ES-I3 (cell line): ENCODE measurements around the gene UNC13B.

Source experiments
- H3K36me3 ChIP-seq: 2 replicates; pipeline ENCODE4 v1.6.1; 2013; ENCODE audit warnings: mild to moderate bottlenecking, low read length, control low read depth, moderate library complexity; ENCODE audit not compliant: insufficient read depth
- H3K4me1 ChIP-seq: 2 replicates; pipeline ENCODE4 v1.6.1; 2013; ENCODE audit warnings: mild to moderate bottlenecking, control low read depth, low read length; ENCODE audit not compliant: insufficient read depth
- H3K9ac ChIP-seq: 2 replicates; pipeline ENCODE4 v1.6.1; 2013; ENCODE audit warnings: low read depth, mild to moderate bottlenecking, low read length, moderate library complexity
- H3K9me3 ChIP-seq: 2 replicates; pipeline ENCODE4 v1.6.1; 2013; ENCODE audit warnings: mild to moderate bottlenecking, low read length, moderate library complexity; ENCODE audit not compliant: control insufficient read depth, insufficient read depth

The UNC13B gene

GRCh38 chr9:35293376-35293964 is 131.7 kb downstream of the UNC13B start:
- H3K9ac ChIP-seq = no peak overlapping the region

GRCh38 chr9:35294066-35294465 is 132.3 kb downstream of the UNC13B start:
- Histone ChIP-seq H3K4me1 (no peaks in the 10 kb centered on the region), H3K36me3 (no peaks in the 10 kb centered on the region), H3K9ac (no peak overlapping the region), H3K9me3 (no peaks in the 10 kb centered on the region)

More at GRCh38 chr9:35293376-35293964, 131.7 kb downstream of the UNC13B start:
- Histone ChIP-seq H3K9me3 (no peaks in the 10 kb centered on the region), H3K4me1 (no peaks in the 10 kb centered on the region), H3K36me3 (no peaks in the 10 kb centered on the region)

- Histone ChIP-seq H3K9ac (no peak overlapping the region), H3K4me1 (no peaks in the 10 kb centered on the region), H3K9me3 (no peaks in the 10 kb centered on the region), H3K36me3 (no peaks in the 10 kb centered on the region)
Measured at GRCh38 chr9:35294556-35294955, 132.7 kb downstream of the UNC13B start.

- Histone ChIP-seq H3K4me1 (no peaks in the 10 kb centered on the region), H3K9me3 (no peaks in the 10 kb centered on the region), H3K36me3 (no peaks in the 10 kb centered on the region), H3K9ac (no peak overlapping the region)
Measured at GRCh38 chr9:35295369-35296036, 133.7 kb downstream of the UNC13B start.

GRCh38 chr9:35303567-35303966 is 141.8 kb downstream of the UNC13B start:
- Histone ChIP-seq H3K9me3 (no peaks in the 10 kb centered on the region), H3K36me3 (no peaks in the 10 kb centered on the region), H3K9ac (no peak overlapping the region), H3K4me1 (no peaks in the 10 kb centered on the region)

GRCh38 chr9:35306283-35306682 is 144.5 kb downstream of the UNC13B start:
- H3K4me1 ChIP-seq = no peaks in the 10 kb centered on the region
- no peak overlapping the region for H3K9ac ChIP-seq
- no peaks in the 10 kb centered on the region for H3K9me3 ChIP-seq
- H3K36me3 ChIP-seq = no peaks in the 10 kb centered on the region; the same call in 1 of the 2 replicates

GRCh38 chr9:35308316-35308715 is 146.5 kb downstream of the UNC13B start:
- Histone ChIP-seq H3K9ac (no peak overlapping the region), H3K9me3 (no peaks in the 10 kb centered on the region), H3K4me1 (no peaks in the 10 kb centered on the region), H3K36me3 (no peaks in the 10 kb centered on the region; the same call in 1 of the 2 replicates)

- Histone ChIP-seq H3K36me3 (no peaks in the 10 kb centered on the region; the same call in 1 of the 2 replicates), H3K4me1 (peaks cover 8% of the 10 kb centered on the region), H3K9ac (no peak overlapping the region), H3K9me3 (no peaks in the 10 kb centered on the region)
Measured at GRCh38 chr9:35311891-35312639, 150.3 kb downstream of the UNC13B start.

- Histone ChIP-seq H3K4me1 (peaks cover 8% of the 10 kb centered on the region), H3K36me3 (no peaks in the 10 kb centered on the region; the same call in 1 of the 2 replicates), H3K9me3 (no peaks in the 10 kb centered on the region), H3K9ac (no peak overlapping the region)
Measured at GRCh38 chr9:35313460-35313859, 151.7 kb downstream of the UNC13B start.

GRCh38 chr9:35313916-35314315 is 152.1 kb downstream of the UNC13B start:
- Histone ChIP-seq H3K9me3 (no peaks in the 10 kb centered on the region), H3K4me1 (peaks cover 8% of the 10 kb centered on the region), H3K9ac (no peak overlapping the region), H3K36me3 (no peaks in the 10 kb centered on the region; the same call in 1 of the 2 replicates)

- H3K9me3 ChIP-seq = no peaks in the 10 kb centered on the region
- H3K9ac ChIP-seq = no peak overlapping the region
- no peaks in the 10 kb centered on the region for H3K36me3 ChIP-seq
- H3K4me1 ChIP-seq = peaks cover 7% of the 10 kb centered on the region
Measured at GRCh38 chr9:35318741-35319140, 156.9 kb downstream of the UNC13B start.

GRCh38 chr9:35322075-35322885 is 160.5 kb downstream of the UNC13B start:
- Histone ChIP-seq H3K4me1 (no peaks in the 10 kb centered on the region), H3K36me3 (no peaks in the 10 kb centered on the region), H3K9me3 (no peaks in the 10 kb centered on the region), H3K9ac (no peak overlapping the region)

- no peaks in the 10 kb centered on the region for H3K4me1 ChIP-seq
- no peaks in the 10 kb centered on the region for H3K9me3 ChIP-seq
- H3K36me3 ChIP-seq = no peaks in the 10 kb centered on the region
- H3K9ac ChIP-seq = no peak overlapping the region
Measured at GRCh38 chr9:35324966-35325365, 163.2 kb downstream of the UNC13B start.

- H3K9ac ChIP-seq = no peak overlapping the region
- no peaks in the 10 kb centered on the region for H3K9me3 ChIP-seq
- no peaks in the 10 kb centered on the region for H3K4me1 ChIP-seq
- no peaks in the 10 kb centered on the region for H3K36me3 ChIP-seq
Measured at GRCh38 chr9:35333551-35333950, 171.7 kb downstream of the UNC13B start.
